ENCODE results near the gene GPR78. TPM values are rescaled to one million over a fixed set of nuclear protein-coding genes. Genes with fewer than 3 reads are reported as not detected.

The GPR78 gene
- total and polyA plus RNA-seq, 2 of the 8 experiments (the other 6 are each of a cell fraction or from before 2014, with no cell fraction given), result 1.0 to 3.0 TPM

- POLR2A ChIA-PET (ENCODE audit: partially characterized antibody), result interaction anchor here (1.5 kb wide), 1 partner anchor 10 kb away, joined by 4 read pairs; no protein-coding TSS in a partner anchor
Measured at GRCh38 chr4:8616831-8617230, 36.6 kb downstream of the GPR78 start.

More at GRCh38 chr4:8616831-8617230, 36.6 kb downstream of the GPR78 start:
- no peak overlapping the region for H4K91ac ChIP-seq (replicated peaks; ENCODE audit: insufficient read length, low read length)
- FAIRE-seq, result no peak
- no peak overlapping the region for H3K4me2 ChIP-seq (ENCODE audit: insufficient read depth in 1 of 2, low read depth in 2 of 2, low read length in 2 of 2)
- H2BK15ac ChIP-seq (ENCODE audit: low read length), result no peak overlapping the region
- no peak overlapping the region for H2BK12ac ChIP-seq (ENCODE audit: low read depth, low read length)
- no peak for DNase-seq (ENCODE audit: low read depth in 1 of 2, low spot score in 2 of 2)
- no peaks in the 10 kb centered on the region for H3K9me3 ChIP-seq (ENCODE audit: insufficient read depth in 2 of 2, low read depth in 1 of 2, low read length in 1 of 2)
- H4K20me1 ChIP-seq (replicated peaks in 1 of 2; ENCODE audit: control insufficient read depth in 1 of 2, insufficient read depth in 2 of 2, low read length in 2 of 2), result peaks cover 4 to 13% of the 10 kb centered on the region in 2 experiments
- H3K9ac ChIP-seq (replicated peaks in 1 of 4; ENCODE audit: extremely low read depth in 1 of 4, low read depth in 3 of 4, low read length in 3 of 4), result no peak overlapping the region
- H2BK120ac ChIP-seq (replicated peaks; ENCODE audit: low read depth, low read length), result no peak overlapping the region
- no peak overlapping the region for H2BK20ac ChIP-seq (ENCODE audit: low read length)
- H3K23me2 ChIP-seq (ENCODE audit: low read depth, low read length), result no peaks in the 10 kb centered on the region
- peaks cover 0 to 21% (median 9%) of the 10 kb centered on the region in 4 experiments; a peak in 4 of 8 replicates for H3K36me3 ChIP-seq (ENCODE audit: control insufficient read depth in 2 of 4, insufficient read depth in 4 of 4, low read length in 3 of 4)
- no peaks in the 10 kb centered on the region for H3K79me2 ChIP-seq (ENCODE audit: control insufficient read depth in 1 of 2, insufficient read depth in 2 of 2, low read length in 2 of 2)
- no peak overlapping the region for H3K27ac ChIP-seq (ENCODE audit: low read depth, low read length)
- no peak overlapping the region for H3K18ac ChIP-seq (ENCODE audit: extremely low read depth, low read length)
- no peak overlapping the region for H3K56ac ChIP-seq (replicated peaks; ENCODE audit: insufficient read length, low read depth, low read length)
- H3K27me3 ChIP-seq (replicated peaks in 1 of 4; ENCODE audit: control insufficient read depth in 3 of 4, extremely low read depth in 1 of 4, insufficient read depth in 3 of 4, low read length in 3 of 4), result no peaks in the 10 kb centered on the region
- H2AK5ac ChIP-seq (ENCODE audit: low read depth, low read length), result no peak overlapping the region
- H2AFZ ChIP-seq (ENCODE audit: low read length), result no peak overlapping the region
- H3K23ac ChIP-seq (ENCODE audit: insufficient read length), result no peak overlapping the region
- no peak overlapping the region for H2BK5ac ChIP-seq (ENCODE audit: low read depth, low read length)
- peak; percentile 31; the same call in 1 of the 2 replicates for TF ChIP-seq POLR2AphosphoS5 (IDR thresholded peaks at IDR 0.05; ENCODE audit: low read depth, low read length)
- no peak for TF ChIP-seq SRF (IDR thresholded peaks at IDR 0.05; ENCODE audit: low read depth, low read length)
- H3K4ac ChIP-seq (replicated peaks; ENCODE audit: insufficient read length, low read depth, low read length), result no peak overlapping the region
- CTCF ChIA-PET (ENCODE audit: partially characterized antibody), result interaction anchor here (0.6 to 4.9 kb wide), 4 partner anchors 10 to 1196 kb away, joined by 3 to 36 read pairs (median 4); no protein-coding TSS in a partner anchor
- H3K79me1 ChIP-seq (ENCODE audit: low read depth, low read length), result no peaks in the 10 kb centered on the region; the same call in 1 of the 2 replicates
- no peak overlapping the region for H3K4me3 ChIP-seq (ENCODE audit: extremely low read depth in 1 of 4, insufficient read depth in 2 of 4, low read depth in 3 of 4, low read length in 4 of 4)
- no peak overlapping the region for H3K14ac ChIP-seq (ENCODE audit: insufficient read length)
- no peaks in the 10 kb centered on the region for H3K4me1 ChIP-seq (replicated peaks in 1 of 4; ENCODE audit: control insufficient read depth in 3 of 4, insufficient read depth in 4 of 4, low read length in 3 of 4)
- WGBS, 2 experiments (ENCODE audit: extremely low coverage in 1 of 2, insufficient coverage in 1 of 2, insufficient read length in 1 of 2, insufficient replicate concordance in 2 of 2, low coverage in 1 of 2, low lambda C conversion rate in 2 of 2, missing lambda C conversion rate in 1 of 2), result 93% methylated on average over 16 of the region's 16 CpGs; no CpG with 5 or more reads in 1 of the 2 experiments
- no peak overlapping the region for H4K5ac ChIP-seq (ENCODE audit: insufficient read length, low read depth, low read length)
- H4K8ac ChIP-seq (ENCODE audit: extremely low read depth, insufficient read depth, low read length), result no peak overlapping the region

Measured in H1 (cell line).